Measurements from ENCODE around the gene SMIM33.
"Not testable (repeated sequence)": the region's sequence is repeated elsewhere in the genome, so short reads cannot be mapped to it uniquely, and the experiment has no call there.

DNA sequence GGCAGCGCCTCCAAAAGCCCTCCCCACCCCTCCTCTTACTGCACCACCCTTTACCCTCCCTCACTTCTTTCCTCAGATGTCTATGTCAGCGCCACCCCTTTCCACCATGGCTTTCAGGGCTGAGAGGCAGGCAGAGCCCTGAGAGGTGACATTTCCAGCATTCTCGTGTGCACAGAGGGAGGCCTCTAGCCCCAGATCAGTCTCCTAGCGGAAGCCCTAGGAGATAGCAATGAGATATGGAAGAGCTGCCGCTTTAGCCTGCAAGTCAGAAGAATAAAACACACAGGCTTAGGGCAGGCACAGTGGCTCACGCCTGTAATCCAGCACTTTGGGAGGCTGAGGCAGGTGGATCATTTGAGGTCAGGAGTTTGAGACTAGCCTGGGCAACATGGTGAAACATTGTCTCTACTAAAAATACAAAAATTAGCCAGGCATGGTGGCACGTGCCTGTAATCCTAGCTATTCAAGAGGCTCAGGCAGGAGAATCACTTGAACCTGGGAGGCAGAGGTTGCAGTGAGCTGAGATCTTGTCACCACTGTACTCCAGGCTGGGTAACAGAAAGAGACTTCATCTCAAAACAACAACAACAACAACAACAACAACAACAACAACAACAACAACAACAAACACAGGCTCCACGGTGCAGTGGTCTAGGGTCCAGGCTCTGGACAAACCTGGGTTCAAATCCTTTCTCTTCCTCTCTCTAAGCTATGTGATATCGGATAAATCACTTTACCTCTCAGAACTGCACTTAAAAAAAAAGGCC lies 8.0 kb downstream of the SMIM33 start:
- TF ChIP-seq, protein P1, sequence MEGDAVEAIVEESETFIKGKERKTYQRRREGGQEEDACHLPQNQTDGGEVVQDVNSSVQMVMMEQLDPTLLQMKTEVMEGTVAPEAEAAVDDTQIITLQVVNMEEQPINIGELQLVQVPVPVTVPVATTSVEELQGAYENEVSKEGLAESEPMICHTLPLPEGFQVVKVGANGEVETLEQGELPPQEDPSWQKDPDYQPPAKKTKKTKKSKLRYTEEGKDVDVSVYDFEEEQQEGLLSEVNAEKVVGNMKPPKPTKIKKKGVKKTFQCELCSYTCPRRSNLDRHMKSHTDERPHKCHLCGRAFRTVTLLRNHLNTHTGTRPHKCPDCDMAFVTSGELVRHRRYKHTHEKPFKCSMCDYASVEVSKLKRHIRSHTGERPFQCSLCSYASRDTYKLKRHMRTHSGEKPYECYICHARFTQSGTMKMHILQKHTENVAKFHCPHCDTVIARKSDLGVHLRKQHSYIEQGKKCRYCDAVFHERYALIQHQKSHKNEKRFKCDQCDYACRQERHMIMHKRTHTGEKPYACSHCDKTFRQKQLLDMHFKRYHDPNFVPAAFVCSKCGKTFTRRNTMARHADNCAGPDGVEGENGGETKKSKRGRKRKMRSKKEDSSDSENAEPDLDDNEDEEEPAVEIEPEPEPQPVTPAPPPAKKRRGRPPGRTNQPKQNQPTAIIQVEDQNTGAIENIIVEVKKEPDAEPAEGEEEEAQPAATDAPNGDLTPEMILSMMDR (IDR thresholded peaks at IDR 0.05; ENCODE audit: low read depth, low read length): not testable (repeated sequence)
- TF ChIP-seq EZH2phosphoT487 (IDR thresholded peaks at IDR 0.05; ENCODE audit: low read depth): not testable (repeated sequence)
